OCI-LY1 (cell line): ENCODE measurements around the gene PXMP4.

ENCODE experiments used
- CTCF ChIP-seq: fragments of 200-600 bp; sonication (generic), shearing (Covaris generic); IDR thresholded peaks from 2 replicates; pipeline ENCODE4 v1.5.1; 2017; ENCODE audit warnings: mild to moderate bottlenecking, antibody characterized with exemption, low read length, moderate library complexity, mixed read lengths
- EZH2 ChIP-seq: fragments of 200-600 bp; sonication (generic), shearing (Covaris generic); IDR thresholded peaks from 2 replicates; pipeline ENCODE4 v1.8.0; 2017; ENCODE audit warnings: borderline replicate concordance, mixed run types, mild to moderate bottlenecking, antibody characterized with exemption, low read length, moderate library complexity, mixed read lengths

GRCh38 chr20:33680686-33681085 is 39.4 kb downstream of the PXMP4 start:
- TF ChIP-seq EZH2: no peak
- TF ChIP-seq CTCF: no peak
